Esophagus muscularis mucosa (tissue), 4 donors: ENCODE data around the gene PBRM1. TPM values are rescaled to one million over a fixed set of nuclear protein-coding genes. Genes with fewer than 3 reads are reported as not detected.

Source experiments
- DNase-seq: peaks from one replicate; pipeline ENCODE4 v3.0.0-alpha.2; 2017; ENCODE audit errors: extremely low spot score
- H3K27ac ChIP-seq, 4 donors: fragments of 200-600 bp; sonication (generic); replicated peaks in 1 of 4; 1 replicate in 3 of 4; 2 replicates in 1 of 4; pipeline ENCODE4 v1.5.1; 2016 to 2019; ENCODE audit warnings: mild to moderate bottlenecking in 1 of 4
- H3K27me3 ChIP-seq, 4 donors: fragments of 200-600 bp; sonication (generic); one replicate each; pipeline versions ENCODE4 v1.5.1 to v1.6.0; 2016 to 2019
- H3K36me3 ChIP-seq, 4 donors: fragments of 200-600 bp; sonication (generic); one replicate each; pipeline ENCODE4 v1.5.1; 2016 to 2019
- H3K4me1 ChIP-seq, 4 donors: fragments of 200-600 bp; sonication (generic); one replicate each; pipeline ENCODE4 v1.5.1; 2016 to 2019
- H3K4me3 ChIP-seq, 4 donors: fragments of 200-600 bp; sonication (generic); 1 replicate in 2 of 4; 2 replicates in 2 of 4; pipeline ENCODE4 v1.5.1; 2016 to 2019; ENCODE audit warnings: mild to moderate bottlenecking in 4 of 4, moderate library complexity in 1 of 4
- H3K9me3 ChIP-seq, 4 donors: fragments of 200-600 bp; sonication (generic); 1 replicate in 3 of 4; 2 replicates in 1 of 4; pipeline ENCODE4 v1.5.1; 2016 to 2019
- EP300 ChIP-seq: sonication (generic); formaldehyde crosslinking; IDR thresholded peaks from one replicate; pipeline ENCODE4 v1.6.1; 2017; ENCODE audit warnings: antibody characterized with exemption
- POLR2A ChIP-seq: fragments of 450-650 bp; IDR thresholded peaks from one replicate; pipeline ENCODE4 v1.6.1; 2017; ENCODE audit warnings: antibody characterized with exemption, moderate library complexity, mild to moderate bottlenecking, low read depth
- POLR2AphosphoS5 ChIP-seq, 2 donors: sonication (generic); formaldehyde crosslinking; IDR thresholded peaks; one replicate each; pipeline ENCODE4 v1.6.1; 2017; ENCODE audit warnings: antibody characterized with exemption in 2 of 2
- WGBS: methylation state at CpG from one replicate; pipeline ENCODE4 v1.1.5; 2018; 5-methylcytosine and 5-hydroxymethylcytosine counted together
- intact Hi-C: fragments of 100-400 bp; cut with DNase I; formaldehyde crosslinking; loops from one replicate; pipeline ENCODE4 v1.15.1; 2023
- total RNA-seq, 4 donors: library from RNA; depleted of rRNA; stranded (reverse); fragments of >200 nt; gene quantifications; one replicate each; pipeline versions ENCODE4 v1.1.0 to v1.2.1, GENCODE V29; 2016
- TF ChIP-seq, protein P1 (sequence below), 3 experiments: fragments of 200-600 bp in 2 of 3; fragments of 450-650 bp in 1 of 3; sonication (generic) in 2 of 3; IDR thresholded peaks; one replicate each; pipeline ENCODE4 v1.5.1; 2017 to 2019; ENCODE audit warnings: antibody characterized with exemption in 3 of 3, mild to moderate bottlenecking in 2 of 3, moderate library complexity in 1 of 3

PBRM1 gene
- total RNA-seq, 4 donors from 2014 or later = 79.4 to 99.3 (median 82.8) TPM

GRCh38 chr3:52671676-52672075 lies 14.0 kb downstream of the PBRM1 start:
- Histone ChIP-seq H3K4me1 (peaks cover 12 to 23% (median 18%) of the 10 kb centered on the region in 4 donors), H3K36me3 (peaks cover 14 to 79% (median 63%) of the 10 kb centered on the region in 4 donors), H3K9me3 (no peaks in the 10 kb centered on the region), H3K27ac (peak overlapping the region; percentile 52 to 71 (median 56)), H3K27me3 (no peaks in the 10 kb centered on the region), H3K4me3 (no peak overlapping the region)
- intact Hi-C loops = no loop called here
- DNase-seq = no peak
- TF ChIP-seq EP300 (no peak), POLR2AphosphoS5 (IDR thresholded peaks at IDR 0.05) (no peak), POLR2A (no peak)
- WGBS = 61% methylated on average over 1 of the region's 1 CpG

DNA sequence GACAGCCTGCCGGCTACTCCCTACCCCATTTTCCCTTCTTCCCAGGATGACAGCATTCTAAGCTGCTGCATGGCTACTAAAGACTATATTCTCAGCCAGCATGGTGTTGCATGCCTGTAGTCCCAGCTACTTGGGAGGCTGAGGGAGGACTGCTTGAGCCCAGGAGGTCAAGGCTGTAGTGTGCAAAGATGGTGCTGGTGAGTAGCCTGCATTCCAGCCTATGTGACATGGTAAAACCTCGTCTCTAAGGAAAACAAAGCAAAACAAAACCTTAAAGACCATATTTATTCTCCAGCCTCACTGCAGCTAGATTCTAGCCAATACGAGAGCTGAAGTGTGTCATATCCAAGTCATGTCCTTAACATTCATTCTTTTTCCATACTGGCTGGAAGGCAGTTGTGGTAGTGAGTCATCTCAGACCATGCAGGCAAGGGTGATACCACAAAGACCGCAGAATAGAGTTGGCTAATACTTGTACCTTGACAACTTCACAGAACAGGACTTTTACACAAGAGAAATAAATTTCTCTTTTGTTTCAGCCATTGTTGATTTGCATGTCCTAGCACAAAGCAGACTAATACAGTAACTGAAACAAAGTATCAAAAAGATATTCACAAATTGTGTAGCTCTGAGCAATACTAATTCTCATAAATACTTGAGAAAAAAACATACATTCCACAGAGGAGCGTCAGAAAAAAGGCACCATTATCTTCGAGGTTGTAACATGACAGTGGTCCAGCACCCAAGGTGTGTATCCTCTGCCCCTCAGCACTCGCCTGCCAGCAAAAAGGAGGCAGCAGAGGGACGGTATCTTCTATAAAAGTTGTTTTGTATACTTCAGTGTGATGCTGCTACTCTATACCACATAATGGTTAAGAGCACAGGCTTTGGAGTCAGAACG lies 14.8 kb downstream of the PBRM1 start:
- 57% methylated on average over 9 of the region's 9 CpGs for WGBS
- Histone ChIP-seq H3K36me3 (peaks cover 9 to 80% (median 63%) of the 10 kb centered on the region in 4 donors), H3K27ac (peak overlapping the region; percentile 52 to 71 (median 56)), H3K4me1 (peaks cover 12 to 23% (median 18%) of the 10 kb centered on the region in 4 donors), H3K4me3 (no peak overlapping the region), H3K9me3 (no peaks in the 10 kb centered on the region), H3K27me3 (no peaks in the 10 kb centered on the region)
- intact Hi-C loops = no loop called here
- no peak for DNase-seq
- TF ChIP-seq POLR2AphosphoS5 (IDR thresholded peaks at IDR 0.05) = peak in 1 of 2 donors; percentile 56
- no peak for TF ChIP-seq POLR2A
- TF ChIP-seq, protein P1, sequence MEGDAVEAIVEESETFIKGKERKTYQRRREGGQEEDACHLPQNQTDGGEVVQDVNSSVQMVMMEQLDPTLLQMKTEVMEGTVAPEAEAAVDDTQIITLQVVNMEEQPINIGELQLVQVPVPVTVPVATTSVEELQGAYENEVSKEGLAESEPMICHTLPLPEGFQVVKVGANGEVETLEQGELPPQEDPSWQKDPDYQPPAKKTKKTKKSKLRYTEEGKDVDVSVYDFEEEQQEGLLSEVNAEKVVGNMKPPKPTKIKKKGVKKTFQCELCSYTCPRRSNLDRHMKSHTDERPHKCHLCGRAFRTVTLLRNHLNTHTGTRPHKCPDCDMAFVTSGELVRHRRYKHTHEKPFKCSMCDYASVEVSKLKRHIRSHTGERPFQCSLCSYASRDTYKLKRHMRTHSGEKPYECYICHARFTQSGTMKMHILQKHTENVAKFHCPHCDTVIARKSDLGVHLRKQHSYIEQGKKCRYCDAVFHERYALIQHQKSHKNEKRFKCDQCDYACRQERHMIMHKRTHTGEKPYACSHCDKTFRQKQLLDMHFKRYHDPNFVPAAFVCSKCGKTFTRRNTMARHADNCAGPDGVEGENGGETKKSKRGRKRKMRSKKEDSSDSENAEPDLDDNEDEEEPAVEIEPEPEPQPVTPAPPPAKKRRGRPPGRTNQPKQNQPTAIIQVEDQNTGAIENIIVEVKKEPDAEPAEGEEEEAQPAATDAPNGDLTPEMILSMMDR (IDR thresholded peaks at IDR 0.05) = no peak
- no peak for TF ChIP-seq EP300

DNA sequence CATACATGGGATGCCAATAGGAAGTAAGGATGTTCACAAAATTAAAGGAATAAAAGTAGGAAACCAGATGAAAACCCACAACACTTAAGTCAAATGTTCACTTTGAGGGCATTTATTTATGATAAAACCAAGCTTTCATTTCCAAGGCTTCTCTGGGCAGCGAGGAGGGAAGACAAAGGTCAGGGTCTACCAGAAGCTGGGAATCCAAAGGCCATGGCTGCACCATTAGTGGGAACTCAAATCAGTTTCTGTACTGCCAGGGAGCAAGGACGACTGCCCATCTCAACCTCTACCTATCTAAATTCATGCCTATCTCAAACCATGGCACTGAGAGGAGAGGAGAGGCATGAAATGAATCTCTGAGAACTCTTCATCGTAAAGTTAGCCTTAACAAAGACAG lies 22.6 kb downstream of the PBRM1 start:
- no peaks in the 10 kb centered on the region for H3K9me3 ChIP-seq
- TF ChIP-seq EP300 (no peak), POLR2AphosphoS5 (IDR thresholded peaks at IDR 0.05) (no peak), POLR2A (no peak)
- TF ChIP-seq, protein P1 (IDR thresholded peaks at IDR 0.05) = no peak
- H3K27me3 ChIP-seq = no peaks in the 10 kb centered on the region
- no peaks in the 10 kb centered on the region for H3K4me1 ChIP-seq
- H3K27ac ChIP-seq = no peak overlapping the region
- H3K4me3 ChIP-seq = no peak overlapping the region
- intact Hi-C loops = no loop called here
- DNase-seq = no peak
- 91% methylated on average over 3 of the region's 3 CpGs for WGBS
- H3K36me3 ChIP-seq = peaks cover 31 to 96% (median 77%) of the 10 kb centered on the region in 4 donors

DNA sequence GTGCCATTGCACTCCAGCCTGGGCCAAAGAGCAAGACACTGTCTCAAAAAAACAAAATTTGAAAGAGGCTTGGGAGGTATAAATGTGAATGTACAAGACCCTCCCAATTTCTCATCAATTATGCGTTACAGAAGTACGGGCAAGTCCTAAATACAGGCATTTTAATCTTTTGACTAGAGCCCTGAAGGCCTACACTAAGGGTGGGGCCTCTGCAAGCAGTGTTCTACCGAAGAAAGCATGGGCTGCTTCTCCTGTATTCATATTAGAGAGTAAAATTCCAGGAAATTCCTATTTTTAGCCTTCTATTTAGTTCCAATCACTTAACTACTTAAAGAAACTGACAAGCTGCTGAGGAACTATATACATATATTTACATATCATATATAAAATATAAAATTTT lies 25.7 kb downstream of the PBRM1 start:
- H3K27me3 ChIP-seq = no peaks in the 10 kb centered on the region
- intact Hi-C loops = no loop called here
- 91% methylated on average over 3 of the region's 3 CpGs for WGBS
- H3K9me3 ChIP-seq = no peaks in the 10 kb centered on the region
- TF ChIP-seq EP300 (no peak), POLR2AphosphoS5 (IDR thresholded peaks at IDR 0.05) (no peak)
- TF ChIP-seq, protein P1 (IDR thresholded peaks at IDR 0.05) = no peak
- DNase-seq = no peak
- no peak overlapping the region for H3K4me3 ChIP-seq
- no peak overlapping the region for H3K27ac ChIP-seq
- peaks cover 60 to 96% (median 78%) of the 10 kb centered on the region in 4 donors for H3K36me3 ChIP-seq
- no peaks in the 10 kb centered on the region for H3K4me1 ChIP-seq

GRCh38 chr3:52655895-52656294 lies 29.8 kb downstream of the PBRM1 start:
- TF ChIP-seq POLR2A = no peak
- no peaks in the 10 kb centered on the region for H3K27me3 ChIP-seq
- no peak for DNase-seq
- H3K36me3 ChIP-seq = peaks cover 66 to 100% (median 93%) of the 10 kb centered on the region in 4 donors
- H3K27ac ChIP-seq = no peak overlapping the region
- H3K4me1 ChIP-seq = no peaks in the 10 kb centered on the region
- no peaks in the 10 kb centered on the region for H3K9me3 ChIP-seq
- no peak overlapping the region for H3K4me3 ChIP-seq
- intact Hi-C loops = no loop called here
- 98% methylated on average over 3 of the region's 3 CpGs for WGBS
